ENCODE data around the gene TTLL8. TPM values are rescaled to one million over a fixed set of nuclear protein-coding genes. Genes with fewer than 3 reads are reported as not detected.

The TTLL8 gene
- total RNA-seq, 2 donors from 2014 or later: 0.20 TPM; not detected in 1

- Mint-ChIP-seq H3K4me1 (peaks cover 12% of the 10 kb centered on the region), H3K9me3 (peaks cover 5% of the 10 kb centered on the region), H3K27ac (no peak overlapping the region), H3K27me3 (ENCODE audit: insufficient read depth) (peaks cover 12% of the 10 kb centered on the region), H3K4me3 (peak overlapping the region; percentile 41), H3K36me3 (ENCODE audit: low read depth) (no peaks in the 10 kb centered on the region)
- H3K4me1 ChIP-seq (ENCODE audit: control insufficient read depth, insufficient read depth, low read length): peaks cover 4% of the 10 kb centered on the region
- TF ChIP-seq CTCF (conservative IDR thresholded peaks at IDR 0.05): no peak
- no peak overlapping the region for H3K9ac ChIP-seq (ENCODE audit: extremely low read depth, low read length, poor library complexity, severe bottlenecking)
- no peak overlapping the region for H3K4me3 ChIP-seq (ENCODE audit: low read length)
- H3K9me3 ChIP-seq (ENCODE audit: control insufficient read depth, low read length): no peaks in the 10 kb centered on the region
- WGBS, 2 experiments (ENCODE audit: insufficient coverage in 1 of 2, insufficient read length in 1 of 2): 80 to 91% methylated on average over 1 to 14 of the region's 14 CpGs
- H3K36me3 ChIP-seq (ENCODE audit: control insufficient read depth, insufficient read depth, low read length): no peaks in the 10 kb centered on the region
- no peak for DNase-seq
- no peak overlapping the region for H3K27ac ChIP-seq (ENCODE audit: low read depth, low read length)
- H3K27me3 ChIP-seq (ENCODE audit: control insufficient read depth, insufficient read depth, low read length, poor library complexity, severe bottlenecking): peaks cover 20% of the 10 kb centered on the region
Observed at GRCh38 chr22:50057278-50058060, 629 bp downstream of the TTLL8 start.

GRCh38 chr22:50056214-50056972 lies 1.7 kb downstream of the TTLL8 start:
- peaks cover 5% of the 10 kb centered on the region for H3K9me3 Mint-ChIP-seq
- WGBS, 2 experiments (ENCODE audit: insufficient coverage in 1 of 2, insufficient read length in 1 of 2): 90 to 91% methylated on average over 23 to 33 of the region's 34 CpGs

GRCh38 chr22:50053861-50054260 lies 4.2 kb downstream of the TTLL8 start:
- Mint-ChIP-seq H3K36me3 (ENCODE audit: low read depth) (no peaks in the 10 kb centered on the region), H3K4me1 (peaks cover under 1% of the 10 kb centered on the region), H3K9me3 (peaks cover 5% of the 10 kb centered on the region), H3K27me3 (ENCODE audit: insufficient read depth) (peaks cover 10% of the 10 kb centered on the region), H3K4me3 (no peak overlapping the region), H3K27ac (no peak overlapping the region)
- TF ChIP-seq CTCF (conservative IDR thresholded peaks at IDR 0.05): no peak
- Histone ChIP-seq H3K4me1 (ENCODE audit: control insufficient read depth, insufficient read depth, low read length) (peaks cover 2% of the 10 kb centered on the region), H3K27ac (ENCODE audit: low read depth, low read length) (no peak overlapping the region), H3K36me3 (ENCODE audit: control insufficient read depth, insufficient read depth, low read length) (no peaks in the 10 kb centered on the region), H3K9ac (ENCODE audit: extremely low read depth, low read length, poor library complexity, severe bottlenecking) (no peak overlapping the region), H3K9me3 (ENCODE audit: control insufficient read depth, low read length) (no peaks in the 10 kb centered on the region), H3K4me3 (ENCODE audit: low read length) (no peak overlapping the region), H3K27me3 (ENCODE audit: control insufficient read depth, insufficient read depth, low read length, poor library complexity, severe bottlenecking) (peaks cover 17% of the 10 kb centered on the region)
- no peak for DNase-seq
- 94 to 96% methylated on average over 16 to 18 of the region's 18 CpGs for WGBS, 2 experiments (ENCODE audit: insufficient coverage in 1 of 2, insufficient read length in 1 of 2)

More at GRCh38 chr22:50056214-50056972, 1.7 kb downstream of the TTLL8 start:
- H3K9ac ChIP-seq (ENCODE audit: extremely low read depth, low read length, poor library complexity, severe bottlenecking): no peak overlapping the region
- H3K4me3 ChIP-seq (ENCODE audit: low read length): no peak overlapping the region
- H3K9me3 ChIP-seq (ENCODE audit: control insufficient read depth, low read length): no peaks in the 10 kb centered on the region
- peak; percentile 34 for DNase-seq
- no peaks in the 10 kb centered on the region for H3K36me3 Mint-ChIP-seq (ENCODE audit: low read depth)
- no peak overlapping the region for H3K27ac ChIP-seq (ENCODE audit: low read depth, low read length)
- peaks cover 4% of the 10 kb centered on the region for H3K4me1 ChIP-seq (ENCODE audit: control insufficient read depth, insufficient read depth, low read length)
- TF ChIP-seq CTCF (conservative IDR thresholded peaks at IDR 0.05): no peak
- H3K27me3 Mint-ChIP-seq (ENCODE audit: insufficient read depth): peaks cover 15% of the 10 kb centered on the region
- H3K36me3 ChIP-seq (ENCODE audit: control insufficient read depth, insufficient read depth, low read length): no peaks in the 10 kb centered on the region
- H3K27me3 ChIP-seq (ENCODE audit: control insufficient read depth, insufficient read depth, low read length, poor library complexity, severe bottlenecking): peaks cover 20% of the 10 kb centered on the region
- H3K27ac Mint-ChIP-seq: no peak overlapping the region
- peaks cover 12% of the 10 kb centered on the region for H3K4me1 Mint-ChIP-seq
- no peak overlapping the region for H3K4me3 Mint-ChIP-seq

Data from endodermal cell (in vitro differentiated cells).